Gastrocnemius medialis (tissue), 4 donors: ENCODE data around the gene ELF2. TPM values are rescaled to one million over a fixed set of nuclear protein-coding genes. Genes with fewer than 3 reads are reported as not detected.
"Not testable (repeated sequence)": the region's sequence is repeated elsewhere in the genome, so short reads cannot be mapped to it uniquely, and the experiment has no call there.

Experiments used
- ATAC-seq, 2 donors: fragments of 150-250 bp; one replicate each; pipeline ENCODE4 v1.9.1; 2016
- DNase-seq, 2 donors: peaks; one replicate each; pipeline ENCODE4 v3.0.0-alpha.2; 2019
- H3K27ac ChIP-seq, 4 donors: fragments of 200-600 bp; sonication (generic); 1 replicate in 1 of 4; 2 replicates in 3 of 4; pipeline ENCODE4 v1.5.1; 2016 to 2018; ENCODE audit warnings: mild to moderate bottlenecking in 2 of 4, moderate library complexity in 1 of 4
- H3K27me3 ChIP-seq, 3 donors: fragments of 200-600 bp; sonication (generic) in 2 of 3; 1 replicate in 1 of 3; 2 replicates in 2 of 3; pipeline versions ENCODE4 v1.5.1 to v1.6.0; 2016 to 2019; ENCODE audit warnings: mild to moderate bottlenecking in 1 of 3, moderate library complexity in 1 of 3
- H3K36me3 ChIP-seq, 2 donors: fragments of 200-600 bp; sonication (generic) in 1 of 2; one replicate each; pipeline ENCODE4 v1.5.1; 2017 to 2018
- H3K4me1 ChIP-seq, 2 donors: fragments of 200-600 bp; sonication (generic) in 1 of 2; one replicate each; pipeline ENCODE4 v1.5.1; 2016 to 2017; ENCODE audit warnings: mild to moderate bottlenecking in 2 of 2
- H3K4me3 ChIP-seq, 4 donors: fragments of 200-600 bp; sonication (generic) in 3 of 4; 1 replicate in 1 of 4; 2 replicates in 3 of 4; pipeline ENCODE4 v1.5.1; 2016 to 2019; ENCODE audit warnings: mild to moderate bottlenecking in 2 of 4
- H3K9me3 ChIP-seq, 3 donors: fragments of 200-600 bp; sonication (generic) in 2 of 3; 1 replicate in 1 of 3; 2 replicates in 2 of 3; pipeline ENCODE4 v1.5.1; 2016 to 2019
- CTCF ChIP-seq, 5 experiments: fragments of 450-650 bp in 3 of 5; fragments of 200-600 bp in 2 of 5; sonication (generic) in 2 of 5; IDR thresholded peaks in 4 of 5; conservative IDR thresholded peaks in 1 of 5; 1 replicate in 4 of 5; 2 replicates in 1 of 5; pipeline ENCODE4 v1.5.1; 2016 to 2019; ENCODE audit warnings: antibody characterized with exemption in 5 of 5, mild to moderate bottlenecking in 3 of 5, moderate library complexity in 3 of 5
- POLR2A ChIP-seq, 2 donors: fragments of 450-650 bp; IDR thresholded peaks; one replicate each; pipeline ENCODE4 v1.6.1; 2017; ENCODE audit warnings: antibody characterized with exemption in 2 of 2, mild to moderate bottlenecking in 2 of 2, moderate library complexity in 2 of 2
- in situ Hi-C, 4 donors: fragments of 200-750 bp; cut with MboI; loops; one replicate each; pipeline versions ENCODE4 v1.15.0 to v1.8.0; 2017; ENCODE audit warnings: low sequenced_read_pairs in 4 of 4
- intact Hi-C: fragments of 100-400 bp; cut with DNase I; formaldehyde crosslinking; loops from one replicate; pipeline ENCODE4 v1.15.1; 2023; ENCODE audit warnings: low total_unique reads
- total RNA-seq, 4 donors: library from RNA; depleted of rRNA; stranded (reverse); fragments of >200 nt; gene quantifications; one replicate each; pipeline versions ENCODE4 v1.1.0 to v1.2.3, GENCODE V29; 2016

ELF2 gene
- total RNA-seq, 4 donors from 2014 or later = 22.1 to 41.4 (median 29.7) TPM

GRCh38 chr4:139202991-139203390 is 26.0 kb upstream of the ELF2 start:
- Histone ChIP-seq H3K4me3 (no peak overlapping the region), H3K36me3 (no peaks in the 10 kb centered on the region), H3K9me3 (no peaks in the 10 kb centered on the region), H3K4me1 (no peaks in the 10 kb centered on the region), H3K27ac (no peak overlapping the region), H3K27me3 (no peaks in the 10 kb centered on the region)
- in situ Hi-C loops = no loop called here
- TF ChIP-seq CTCF (IDR thresholded peaks at IDR 0.05 in 4 of 5, conservative IDR thresholded peaks at IDR 0.05 in 1 of 5) = no peak
- no peak for TF ChIP-seq POLR2A (IDR thresholded peaks at IDR 0.05)
- ATAC-seq = no peak
- no peak for DNase-seq
- intact Hi-C loops = no loop called here

GRCh38 chr4:139200506-139200905 is 23.5 kb upstream of the ELF2 start:
- in situ Hi-C loops (no loop called here), intact Hi-C loops (no loop called here)
- no peak for ATAC-seq
- no peak for DNase-seq
- Histone ChIP-seq H3K27ac (no peak overlapping the region), H3K4me3 (no peak overlapping the region), H3K36me3 (no peaks in the 10 kb centered on the region), H3K9me3 (no peaks in the 10 kb centered on the region), H3K4me1 (no peaks in the 10 kb centered on the region), H3K27me3 (no peaks in the 10 kb centered on the region)
- TF ChIP-seq CTCF (IDR thresholded peaks at IDR 0.05 in 4 of 5, conservative IDR thresholded peaks at IDR 0.05 in 1 of 5) = no peak
- no peak for TF ChIP-seq POLR2A (IDR thresholded peaks at IDR 0.05)

GRCh38 chr4:139200102-139200501 is 23.1 kb upstream of the ELF2 start:
- Histone ChIP-seq H3K27me3 (no peaks in the 10 kb centered on the region), H3K9me3 (no peaks in the 10 kb centered on the region), H3K27ac (no peak overlapping the region), H3K36me3 (no peaks in the 10 kb centered on the region), H3K4me1 (no peaks in the 10 kb centered on the region), H3K4me3 (no peak overlapping the region)
- ATAC-seq (no peak), DNase-seq (no peak)
- intact Hi-C loops = no loop called here
- TF ChIP-seq POLR2A (IDR thresholded peaks at IDR 0.05) (no peak), CTCF (IDR thresholded peaks at IDR 0.05 in 4 of 5, conservative IDR thresholded peaks at IDR 0.05 in 1 of 5) (no peak)
- in situ Hi-C loops = no loop called here

GRCh38 chr4:139197214-139197613 is 20.2 kb upstream of the ELF2 start:
- H3K4me1 ChIP-seq, H3K9me3 ChIP-seq, H3K27me3 ChIP-seq, intact Hi-C loops, H3K36me3 ChIP-seq, H3K4me3 ChIP-seq, DNase-seq, H3K27ac ChIP-seq, in situ Hi-C loops, ATAC-seq: not testable (repeated sequence)

DNA sequence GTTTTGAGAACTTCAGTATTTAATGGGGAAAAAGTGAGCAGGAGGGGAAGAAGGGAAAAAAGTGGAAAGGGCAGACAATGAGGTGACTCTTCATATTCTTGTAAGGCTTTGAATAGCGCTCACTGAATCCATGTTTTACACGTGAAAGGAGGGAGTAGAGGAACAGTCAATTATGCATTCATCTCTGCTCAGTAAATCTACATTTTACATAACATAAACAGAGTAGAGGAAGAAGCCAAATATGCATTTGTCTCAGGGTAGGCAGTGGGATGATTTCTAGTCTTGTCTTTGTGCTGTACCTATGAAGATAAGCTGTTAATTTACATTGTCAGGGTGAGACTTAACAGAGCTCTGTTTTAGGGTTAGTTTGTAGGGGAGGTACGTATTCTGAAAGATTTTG is 19.4 kb upstream of the ELF2 start:
- Histone ChIP-seq H3K4me3 (no peak overlapping the region), H3K27me3 (no peaks in the 10 kb centered on the region), H3K36me3 (no peaks in the 10 kb centered on the region), H3K9me3 (no peaks in the 10 kb centered on the region), H3K27ac (no peak overlapping the region), H3K4me1 (no peaks in the 10 kb centered on the region)
- intact Hi-C loops = no loop called here
- no peak for ATAC-seq
- in situ Hi-C loops = no loop called here
- no peak for DNase-seq
- TF ChIP-seq POLR2A (IDR thresholded peaks at IDR 0.05) (no peak), CTCF (IDR thresholded peaks at IDR 0.05 in 4 of 5, conservative IDR thresholded peaks at IDR 0.05 in 1 of 5) (no peak)
